Sciatic nerve (tissue), 2 donors: ENCODE data around the gene DMBX1. TPM values are rescaled to one million over a fixed set of nuclear protein-coding genes. Genes with fewer than 3 reads are reported as not detected.

Experiments
- ATAC-seq: fragments of 200-7000 bp; cut with Tn5 transposase; one replicate; pipeline ENCODE4 v1.9.1; 2020; ENCODE audit warnings: mild to moderate bottlenecking, moderate library complexity
- DNase-seq: peaks from one replicate; pipeline ENCODE4 v3.0.0-alpha.2; 2020; ENCODE audit warnings: low spot score
- intact Hi-C: fragments of 100-400 bp; cut with DNase I; formaldehyde crosslinking; loops from one replicate; pipeline ENCODE4 v1.14.2; 2022
- total RNA-seq: library from RNA; stranded (reverse); fragmentation: NEBNext Ultra II Directional; extraction: Animal tissue kit (Norgen Biotek cat#: 25700); gene quantifications from one replicate; pipeline ENCODE4 v1.2.1, GENCODE V29; 2021
- donor health status: DM: no; HTN: no; CAD: no.
- donor health status: DM: no; HTN: no; CAD: no.

The DMBX1 gene
- total RNA-seq, 1 donor from 2014 or later = 0.13 TPM

DNA sequence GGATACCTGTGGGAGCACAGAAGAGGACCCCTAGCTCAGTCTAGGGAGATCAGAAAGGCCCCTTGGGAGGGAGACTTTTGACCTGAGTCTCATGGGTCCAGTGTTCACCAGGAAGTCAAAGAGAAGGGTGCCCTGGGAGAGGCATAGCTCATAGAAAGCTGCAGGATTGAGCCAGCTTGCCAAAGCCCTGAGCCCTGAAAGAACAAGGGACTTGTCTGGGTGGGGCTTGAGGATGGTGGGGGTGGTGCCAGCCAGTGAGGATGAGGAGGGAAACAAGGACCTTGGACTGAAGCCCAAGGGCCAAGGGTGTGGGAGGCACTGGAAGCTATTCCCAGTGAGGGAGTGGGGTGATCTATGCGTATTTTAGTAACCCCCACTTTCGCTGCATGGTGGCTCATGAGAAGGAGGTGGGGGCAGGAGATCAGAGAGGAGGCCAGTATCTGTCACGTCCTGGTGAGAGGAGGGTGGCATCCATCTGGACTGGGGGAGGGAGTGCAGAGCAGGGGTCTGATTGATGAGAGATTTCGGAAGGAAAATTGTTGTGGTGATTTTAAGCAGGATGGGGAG, 28.4 kb downstream of the DMBX1 start:
- intact Hi-C loops = no loop called here
- DNase-seq = no peak
- no peak for ATAC-seq

DNA sequence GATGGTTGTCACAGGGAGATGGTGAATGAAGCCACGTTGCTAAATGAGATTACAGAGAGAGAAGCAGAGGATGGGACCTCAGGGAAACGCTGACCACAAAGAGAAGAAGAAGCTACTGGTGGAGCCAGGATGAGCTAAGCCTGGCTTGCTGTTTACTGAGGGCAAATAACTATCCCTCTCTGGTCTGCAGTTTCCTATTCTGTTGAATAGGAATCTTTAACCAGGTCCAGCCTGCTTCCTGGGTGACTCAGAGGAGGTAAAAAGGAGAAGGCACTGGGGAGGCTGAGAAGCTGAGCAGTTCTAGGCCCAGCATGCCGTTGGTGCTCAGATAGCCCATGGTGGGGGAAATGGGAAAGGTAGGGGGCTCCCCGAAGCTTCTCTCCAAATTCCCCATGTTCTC, 29.6 kb downstream of the DMBX1 start:
- intact Hi-C loops = no loop called here
- no peak for DNase-seq
- no peak for ATAC-seq

DNA sequence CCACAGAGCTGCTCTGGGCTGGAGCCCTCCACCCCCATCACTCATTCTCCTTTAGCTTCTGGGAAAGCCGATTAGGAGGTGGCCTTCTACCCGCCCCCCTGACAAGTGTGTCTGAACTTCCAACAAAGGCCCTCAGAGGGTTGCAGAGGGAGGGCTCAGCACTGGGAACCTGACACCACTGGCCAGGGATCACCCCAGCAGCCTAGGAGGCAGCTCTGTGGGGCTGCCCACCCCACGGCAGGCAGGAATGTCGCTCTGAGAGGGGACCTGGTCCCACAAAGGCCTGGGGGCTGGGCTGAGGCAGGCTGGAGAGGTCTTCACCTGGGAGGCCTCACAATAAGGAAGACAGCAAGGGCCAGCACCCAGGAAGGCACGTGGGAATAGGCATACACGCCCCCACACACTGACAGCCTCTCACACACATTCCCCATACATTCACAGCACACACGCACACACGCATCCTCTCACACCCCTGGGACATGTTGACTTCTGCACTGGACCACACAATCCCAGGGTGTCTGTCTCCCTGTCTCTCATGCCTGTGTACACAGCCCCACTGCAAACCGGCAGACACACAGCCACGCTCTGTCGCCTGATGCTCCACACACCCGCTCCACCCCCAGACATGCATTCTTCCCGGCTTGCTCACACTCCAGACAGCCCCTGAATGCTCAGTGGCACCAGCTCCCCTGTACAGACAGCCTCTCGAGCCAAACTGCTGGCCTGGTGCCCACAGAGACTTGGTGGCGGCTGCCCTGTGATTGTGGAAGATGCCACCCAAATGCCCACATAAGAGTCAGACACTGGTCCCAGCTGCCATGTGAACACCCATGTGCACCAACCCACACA, 30.7 kb downstream of the DMBX1 start:
- intact Hi-C loops = loop anchor here (10.0 kb wide), 1 partner anchor 115 kb away; no protein-coding TSS in a partner anchor
- DNase-seq (no peak), ATAC-seq (no peak)

DNA sequence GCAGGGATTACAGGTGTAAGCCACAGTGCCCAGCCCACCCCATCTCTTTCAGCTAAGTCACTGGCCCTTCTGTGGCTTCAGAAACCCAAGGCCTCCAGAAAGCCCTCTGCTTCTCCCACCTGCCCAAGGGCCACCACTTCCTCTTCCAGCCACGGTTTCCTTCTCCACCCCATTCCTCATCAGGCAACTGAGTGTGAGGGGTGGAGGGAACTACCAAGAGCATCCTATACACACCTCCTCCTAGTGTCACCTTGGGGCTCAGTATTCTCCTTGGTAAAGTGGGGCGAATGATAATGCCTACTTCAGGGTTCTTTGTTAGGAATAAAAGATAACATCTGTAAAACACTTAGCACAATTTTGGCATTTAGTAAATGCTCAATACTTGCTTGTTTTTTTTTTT, 31.8 kb downstream of the DMBX1 start:
- no peak for ATAC-seq
- DNase-seq = no peak
- intact Hi-C loops = loop anchor here (10.0 kb wide), 1 partner anchor 117 kb away; no protein-coding TSS in a partner anchor

DNA sequence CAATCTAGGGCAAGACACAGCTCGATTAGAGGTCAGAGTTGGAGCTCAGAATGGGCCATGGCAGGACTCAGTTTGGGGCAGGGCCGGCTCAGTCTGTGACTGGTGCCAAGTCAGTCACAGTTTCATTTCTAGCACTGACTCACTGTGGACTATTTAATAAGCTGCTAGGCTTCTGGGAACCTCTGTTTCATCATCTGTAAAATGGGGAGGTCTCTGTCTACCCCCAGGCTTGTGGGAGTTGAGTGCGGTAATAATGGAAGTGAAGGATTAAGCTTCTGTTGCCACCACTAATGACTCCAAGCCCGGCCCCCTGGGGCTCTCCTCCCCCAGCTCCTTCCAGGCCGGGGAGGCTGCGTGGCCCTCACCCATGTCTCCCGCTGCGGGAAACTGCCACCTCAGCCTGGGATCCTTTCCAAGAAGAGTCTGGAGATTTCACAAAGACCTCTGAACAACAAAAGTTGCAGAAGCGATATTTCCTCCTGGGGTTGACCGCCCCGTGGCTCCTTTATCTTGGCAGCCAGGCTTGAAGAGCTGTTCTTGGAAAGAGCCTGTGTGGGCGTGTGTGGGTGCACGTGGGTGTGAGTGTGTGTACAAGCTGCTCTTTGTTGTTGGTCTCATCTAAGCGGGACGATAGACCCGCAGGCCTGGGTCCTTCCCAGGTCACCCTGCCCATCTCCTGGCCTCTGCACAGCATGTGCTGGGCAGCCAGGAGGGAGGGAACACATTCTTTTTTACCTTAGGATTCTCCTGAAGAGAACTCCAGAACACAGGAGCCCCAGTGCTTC, 32.7 kb downstream of the DMBX1 start:
- peak; percentile 82 for ATAC-seq
- intact Hi-C loops = loop anchor here (10.0 kb wide), 1 partner anchor 118 kb away; no protein-coding TSS in a partner anchor
- DNase-seq = no peak

DNA sequence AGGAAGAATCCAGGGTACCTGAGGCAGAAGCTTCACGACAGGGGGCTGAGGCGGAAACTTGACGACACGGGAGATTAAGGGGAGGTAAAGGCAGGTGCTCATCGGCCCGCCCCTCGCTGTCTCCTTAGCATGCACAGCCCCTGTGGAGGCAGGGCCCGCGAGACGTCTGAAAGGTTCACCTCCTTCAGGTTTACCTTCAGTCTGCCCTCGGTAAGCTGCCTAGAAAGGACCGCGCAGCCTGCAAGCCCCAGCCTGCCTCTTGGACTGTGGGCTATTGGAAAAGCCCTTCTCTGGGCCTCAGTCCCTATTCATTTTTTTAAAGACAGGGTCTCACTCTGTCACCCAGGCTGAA, 33.3 kb downstream of the DMBX1 start:
- intact Hi-C loops = loop anchor here (10.0 kb wide), 1 partner anchor 118 kb away; no protein-coding TSS in a partner anchor

DNA sequence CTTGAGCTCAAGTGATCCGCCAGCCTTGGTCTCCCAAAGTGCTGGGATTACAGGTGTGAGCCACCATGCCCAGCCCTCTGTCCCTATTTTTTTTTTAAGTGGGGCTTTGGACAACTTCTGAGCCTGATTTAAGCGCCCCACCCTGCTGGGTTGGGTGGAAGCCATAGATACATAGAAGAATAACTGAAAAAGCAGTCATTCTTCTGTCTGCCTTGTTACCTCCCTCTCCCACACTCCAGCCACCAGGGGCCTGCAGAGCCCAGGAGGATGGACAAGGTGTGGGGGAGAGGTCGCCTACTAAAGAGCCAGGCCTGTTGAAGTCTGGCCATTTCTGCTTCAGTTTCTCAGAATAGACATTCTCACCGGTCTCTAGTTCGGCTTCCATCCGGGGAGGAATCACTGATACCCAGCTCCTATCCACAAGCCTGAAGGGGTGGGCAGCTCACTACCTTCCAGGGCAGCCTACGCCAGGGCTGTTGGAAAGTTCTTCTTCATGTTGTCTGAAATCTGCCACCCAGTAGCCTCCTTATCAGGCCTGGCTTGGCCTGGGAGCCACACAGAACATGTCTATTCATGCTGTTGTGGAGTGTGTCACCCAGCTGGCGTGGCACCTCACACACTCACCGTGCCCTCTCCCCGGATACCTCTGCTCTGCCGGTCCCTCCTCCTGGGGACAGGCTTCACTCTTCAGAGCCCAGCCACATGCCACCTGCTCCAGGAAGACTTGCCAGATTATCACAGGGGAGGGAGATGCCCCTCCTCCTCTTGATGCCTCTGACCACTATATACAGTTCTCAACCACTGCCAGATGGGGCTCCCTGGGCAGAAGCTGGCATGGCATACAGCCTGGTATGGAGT, 34.1 kb downstream of the DMBX1 start:
- ATAC-seq (no peak), DNase-seq (no peak)
- intact Hi-C loops = loop anchor here (10.0 kb wide), 1 partner anchor 119 kb away; no protein-coding TSS in a partner anchor

More for the DNA sequence above, 33.3 kb downstream of the DMBX1 start:
- no peak for DNase-seq
- ATAC-seq = no peak

DNA sequence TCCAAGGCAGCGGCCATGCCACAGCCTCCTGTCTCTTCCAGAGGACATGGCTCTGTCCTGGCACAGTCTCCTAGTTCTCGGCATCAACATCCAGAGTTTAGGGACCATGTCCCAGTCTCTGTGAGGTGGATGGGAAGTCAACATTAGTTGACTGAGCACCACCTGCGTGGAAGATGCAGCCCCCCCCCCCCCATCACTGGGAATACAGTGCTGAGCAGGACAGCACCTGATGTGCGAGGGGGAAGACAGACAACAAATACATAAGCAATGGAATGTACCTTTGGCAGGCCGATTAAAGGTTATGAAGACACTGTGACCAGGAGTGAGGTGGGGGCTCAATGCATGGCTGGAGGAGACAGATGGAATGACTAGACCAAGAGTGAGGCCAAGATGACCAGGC, 35.2 kb downstream of the DMBX1 start:
- intact Hi-C loops = loop anchor here (5.0 to 10.0 kb wide), 2 partner anchors 78 to 120 kb away; no protein-coding TSS in a partner anchor
- DNase-seq (no peak), ATAC-seq (no peak)

DNA sequence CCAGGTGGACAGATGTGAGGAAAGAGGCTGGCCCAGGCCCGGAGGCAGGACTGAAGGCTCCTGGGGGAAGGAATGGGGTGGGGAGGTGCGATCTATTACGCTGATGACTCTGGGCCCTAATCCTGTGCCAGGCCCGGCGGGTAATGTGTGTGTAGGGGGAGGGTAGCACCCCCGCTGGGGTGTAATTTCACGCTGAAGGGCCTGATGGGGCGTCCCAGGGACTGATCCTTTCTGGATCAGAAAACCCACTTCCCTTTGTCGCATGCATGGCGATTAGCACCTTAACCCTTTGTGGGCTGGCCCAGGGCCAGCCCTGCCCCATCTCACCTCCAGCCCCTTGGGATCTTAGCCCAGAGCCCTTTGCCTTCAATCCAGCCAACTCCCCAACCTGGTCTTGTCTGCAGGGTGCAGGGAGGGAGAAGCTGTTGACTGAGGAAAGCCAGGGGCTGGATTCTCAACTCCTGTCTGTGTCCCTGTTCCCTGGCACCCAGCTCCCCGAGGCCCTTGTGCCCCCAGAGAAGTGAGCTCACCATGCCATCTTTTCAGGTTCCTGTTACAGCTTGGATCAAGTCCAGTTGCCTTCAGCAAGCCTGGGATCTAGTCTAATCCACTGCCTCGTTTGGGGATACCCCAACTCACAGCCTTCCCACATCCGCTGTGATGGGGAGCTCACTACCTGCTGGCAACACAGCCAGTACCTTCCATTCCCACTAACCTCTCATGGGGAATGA, 35.8 kb downstream of the DMBX1 start:
- intact Hi-C loops = loop anchor here (5.0 to 10.0 kb wide), 2 partner anchors 78 to 121 kb away; no protein-coding TSS in a partner anchor
- DNase-seq (no peak), ATAC-seq (no peak)

DNA sequence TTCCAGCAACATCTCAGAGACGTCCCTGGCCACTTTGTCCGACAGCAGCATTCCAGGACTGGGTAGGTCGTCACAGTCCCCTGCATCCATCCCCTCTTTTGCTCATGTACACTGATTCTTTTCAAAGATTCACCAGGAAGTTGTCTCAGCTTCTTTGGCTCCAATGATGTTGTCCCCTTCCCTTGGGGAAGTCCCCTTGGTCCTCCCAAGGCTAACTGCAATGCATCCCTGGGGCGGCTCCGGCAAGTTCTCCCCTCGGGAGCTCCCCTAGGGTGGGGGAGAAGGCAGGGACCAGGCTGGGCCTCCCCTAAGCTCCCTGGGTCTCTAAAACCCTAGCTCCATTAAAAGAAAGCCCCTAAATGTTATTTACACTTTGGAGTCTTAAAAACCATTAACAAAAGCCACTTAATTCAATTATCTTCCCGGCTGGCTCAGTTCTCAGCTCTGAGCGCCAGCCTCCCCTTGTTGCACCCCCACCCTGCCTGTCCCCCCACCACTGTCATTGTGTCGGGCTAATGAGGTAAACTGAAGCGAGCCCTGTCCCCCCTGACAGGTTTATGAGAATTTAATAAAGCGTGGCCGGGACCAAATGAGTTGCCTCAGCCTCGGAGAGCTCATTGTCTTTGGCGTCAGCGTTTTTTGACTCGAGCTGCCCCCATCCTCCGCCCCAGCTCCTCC, 36.5 kb downstream of the DMBX1 start:
- no peak for ATAC-seq
- intact Hi-C loops = loop anchor here (5.0 to 10.0 kb wide), 2 partner anchors 79 to 121 kb away; no protein-coding TSS in a partner anchor
- DNase-seq = no peak

DNA sequence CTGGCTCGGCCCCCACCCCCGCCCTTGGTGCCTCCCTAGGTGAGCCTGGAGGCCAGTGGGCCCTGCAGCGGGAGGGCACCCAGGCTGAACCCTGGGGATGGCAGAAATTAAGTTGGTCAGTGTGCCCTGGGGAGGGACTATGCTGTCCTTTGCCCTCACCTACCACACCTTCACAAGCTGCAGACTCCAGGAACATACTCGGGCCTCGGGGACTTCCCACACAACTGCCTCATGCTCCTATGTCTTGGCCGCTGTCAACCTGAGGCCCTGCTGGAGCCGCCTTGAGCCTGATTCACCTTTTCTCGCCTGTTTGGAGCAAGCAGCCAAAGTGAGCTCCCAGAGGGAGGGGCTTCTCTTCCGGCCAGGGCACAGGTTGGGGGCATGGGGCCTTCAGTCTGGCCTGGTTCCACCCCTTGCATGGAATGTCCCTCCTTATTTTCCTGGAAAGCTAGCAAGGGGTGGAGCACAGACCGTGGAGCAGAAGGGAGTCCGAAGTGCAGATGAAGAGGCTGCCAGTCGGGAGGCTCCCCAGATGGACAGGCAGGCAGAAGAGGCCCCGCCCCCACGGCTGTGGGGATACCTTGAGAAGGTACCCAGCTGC, 37.2 kb downstream of the DMBX1 start:
- intact Hi-C loops = loop anchor here (5.0 to 10.0 kb wide), 2 partner anchors 79 to 122 kb away; no protein-coding TSS in a partner anchor
- no peak for ATAC-seq

DNA sequence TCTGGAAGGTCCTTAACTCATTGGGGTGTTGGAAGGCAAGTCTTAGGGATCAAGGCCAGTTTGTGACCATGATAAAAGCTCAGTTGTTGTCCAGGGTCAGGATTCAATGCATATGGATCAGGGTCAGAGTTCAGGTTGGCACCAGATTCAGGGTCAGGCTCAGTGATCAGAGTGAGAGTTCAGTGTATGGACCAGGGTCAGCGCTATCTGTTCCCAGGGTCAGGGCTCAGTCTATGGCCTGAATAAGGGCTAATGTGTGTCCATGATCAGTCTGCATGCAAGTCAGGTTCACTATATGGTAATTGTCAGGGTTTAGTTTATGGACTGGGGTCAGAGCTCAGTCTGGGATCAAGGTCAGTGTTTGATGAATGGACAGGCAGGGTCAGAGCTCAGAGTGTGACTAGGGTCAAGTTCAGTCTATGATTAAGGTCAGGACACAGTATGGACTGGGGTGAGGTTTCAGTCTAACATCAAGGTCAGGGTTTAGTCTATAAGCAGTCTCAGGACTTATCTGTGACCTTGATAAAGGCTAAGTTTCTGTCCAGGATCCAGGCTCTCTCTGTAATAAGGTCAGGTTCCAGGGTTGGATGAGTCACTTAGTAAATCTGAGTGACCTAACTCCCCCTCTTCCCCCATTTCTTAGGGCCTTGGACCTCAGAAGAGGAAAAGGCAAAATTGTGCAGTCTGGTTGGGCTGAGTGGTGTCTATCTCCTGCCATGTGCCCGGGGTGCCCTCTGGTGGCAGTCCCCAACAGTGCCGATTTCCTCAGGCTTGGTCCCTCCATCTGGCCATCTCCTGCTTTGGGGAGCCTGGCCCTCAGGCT, 38.0 kb downstream of the DMBX1 start:
- intact Hi-C loops = loop anchor here (5.0 to 10.0 kb wide), 2 partner anchors 80 to 123 kb away; no protein-coding TSS in a partner anchor
- peak; percentile 89 for DNase-seq
- ATAC-seq = peak; percentile 87

More for the DNA sequence above, 37.2 kb downstream of the DMBX1 start:
- no peak for DNase-seq

DNA sequence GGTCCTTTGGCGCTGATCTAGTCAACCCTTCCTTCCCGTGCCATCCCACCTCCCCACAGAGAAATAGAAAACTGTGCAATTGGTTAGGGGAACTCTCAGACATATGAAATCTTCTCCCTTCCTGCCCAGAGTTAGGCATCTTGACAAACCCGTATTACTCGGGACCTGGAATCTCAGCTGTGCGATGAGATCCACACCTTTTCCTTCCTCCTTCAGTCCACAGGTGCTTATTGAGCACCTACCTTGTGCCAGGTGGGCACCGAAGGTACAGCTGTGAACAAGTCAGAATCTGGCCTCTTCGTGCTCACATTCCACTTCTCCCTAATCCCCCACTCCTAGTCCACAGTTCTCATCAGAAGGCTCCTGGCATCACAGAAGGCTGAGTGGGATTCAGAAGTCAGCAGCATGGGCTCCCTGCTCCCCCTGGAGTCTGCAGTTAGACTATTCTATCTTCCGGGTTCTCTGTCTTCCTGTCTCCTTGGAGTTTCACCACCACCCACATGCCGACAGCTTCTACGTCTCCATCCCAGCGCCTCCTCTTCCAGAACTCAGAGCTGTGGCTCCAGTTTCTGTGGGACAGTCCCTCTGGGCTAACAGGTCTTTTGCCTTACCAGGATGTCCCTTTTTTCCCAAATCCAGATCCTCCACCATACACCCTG, 38.8 kb downstream of the DMBX1 start:
- ATAC-seq = no peak
- DNase-seq = no peak
- intact Hi-C loops = loop anchor here (5.0 to 10.0 kb wide), 2 partner anchors 81 to 124 kb away; no protein-coding TSS in a partner anchor

DNA sequence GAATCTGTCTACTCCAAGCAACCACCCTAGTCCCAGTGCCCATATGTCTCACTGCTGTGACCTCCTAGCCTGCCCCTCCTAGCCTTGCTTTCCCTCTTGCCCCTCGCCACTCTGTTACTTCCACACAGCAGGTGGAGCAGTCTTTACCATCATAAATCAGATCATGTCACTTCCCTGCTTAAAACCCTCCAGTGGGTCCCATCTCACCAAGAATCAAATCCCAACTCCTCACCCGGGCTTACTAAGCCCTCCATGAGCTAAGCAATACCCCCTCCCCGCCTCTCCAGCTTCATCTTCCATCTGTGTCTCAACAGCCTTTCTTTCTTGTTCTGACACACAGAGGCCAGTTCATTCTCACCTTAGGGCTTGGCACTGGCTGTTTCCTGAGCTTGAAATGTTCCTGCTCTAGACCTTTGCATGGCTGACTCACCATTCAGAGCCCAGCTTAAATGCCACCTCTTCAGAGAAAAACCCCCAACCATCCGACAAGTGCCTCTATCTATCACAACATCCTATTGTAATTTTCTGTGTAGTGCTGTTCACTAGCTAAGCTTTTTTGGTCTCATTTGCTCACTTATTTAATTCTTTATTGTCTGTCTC, 39.5 kb downstream of the DMBX1 start:
- ATAC-seq (no peak), DNase-seq (no peak)
- intact Hi-C loops = loop anchor here (5.0 to 10.0 kb wide), 2 partner anchors 82 to 124 kb away; no protein-coding TSS in a partner anchor

DNA sequence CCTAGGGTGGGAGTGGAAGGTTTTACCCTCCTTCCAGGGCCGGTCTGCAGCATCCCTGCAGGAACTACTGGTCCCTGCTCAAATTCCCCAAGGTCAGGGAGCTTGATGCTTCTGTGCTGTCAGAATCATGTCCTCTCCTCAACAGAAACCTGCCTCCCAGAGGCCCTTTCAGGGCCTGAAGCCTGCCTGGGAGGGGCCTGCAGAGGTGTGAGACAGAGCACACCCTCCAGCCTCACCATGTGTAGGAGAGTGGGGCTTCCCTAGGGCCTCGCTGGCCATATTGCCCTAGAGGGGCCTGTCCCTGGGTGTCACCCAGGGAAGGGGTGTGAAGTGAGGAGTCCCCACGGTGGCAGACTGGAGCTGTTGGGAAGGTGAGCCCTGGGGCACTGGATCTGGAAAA, 40.7 kb downstream of the DMBX1 start:
- intact Hi-C loops = loop anchor here (5.0 kb wide), 1 partner anchor 197 kb away; no protein-coding TSS in a partner anchor

More for the DNA sequence above, 40.7 kb downstream of the DMBX1 start:
- no peak for ATAC-seq
- DNase-seq = no peak
